ENCODE data around the gene NDUFA5.

The NDUFA5 gene

DNA sequence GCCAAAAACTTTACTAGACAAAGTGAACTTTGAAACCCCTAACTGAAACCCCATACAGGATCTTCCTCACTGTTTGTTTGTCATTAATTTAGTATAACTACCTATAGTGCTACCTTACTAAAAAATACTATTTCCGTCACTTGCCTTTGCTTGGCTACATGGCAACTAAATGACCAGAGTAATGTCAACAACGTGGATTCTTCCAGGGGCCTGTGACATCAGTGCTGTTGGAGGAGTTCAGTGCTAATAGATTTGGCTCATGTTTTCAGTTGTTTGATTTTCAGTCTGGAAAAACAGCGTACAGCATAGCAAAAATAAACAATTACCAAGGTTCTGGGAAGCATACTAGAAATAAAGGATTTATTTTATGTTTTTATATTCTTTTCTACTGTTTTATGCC, 41.0 kb upstream of the NDUFA5 start:
- H3K4me3 ChIP-seq (replicated peaks in 1 of 2; ENCODE audit: low read depth in 2 of 2, low read length in 2 of 2), result no peak overlapping the region
- DNase-seq (ENCODE audit: low read depth in 2 of 2), result no peak
- TF ChIP-seq, protein P1, sequence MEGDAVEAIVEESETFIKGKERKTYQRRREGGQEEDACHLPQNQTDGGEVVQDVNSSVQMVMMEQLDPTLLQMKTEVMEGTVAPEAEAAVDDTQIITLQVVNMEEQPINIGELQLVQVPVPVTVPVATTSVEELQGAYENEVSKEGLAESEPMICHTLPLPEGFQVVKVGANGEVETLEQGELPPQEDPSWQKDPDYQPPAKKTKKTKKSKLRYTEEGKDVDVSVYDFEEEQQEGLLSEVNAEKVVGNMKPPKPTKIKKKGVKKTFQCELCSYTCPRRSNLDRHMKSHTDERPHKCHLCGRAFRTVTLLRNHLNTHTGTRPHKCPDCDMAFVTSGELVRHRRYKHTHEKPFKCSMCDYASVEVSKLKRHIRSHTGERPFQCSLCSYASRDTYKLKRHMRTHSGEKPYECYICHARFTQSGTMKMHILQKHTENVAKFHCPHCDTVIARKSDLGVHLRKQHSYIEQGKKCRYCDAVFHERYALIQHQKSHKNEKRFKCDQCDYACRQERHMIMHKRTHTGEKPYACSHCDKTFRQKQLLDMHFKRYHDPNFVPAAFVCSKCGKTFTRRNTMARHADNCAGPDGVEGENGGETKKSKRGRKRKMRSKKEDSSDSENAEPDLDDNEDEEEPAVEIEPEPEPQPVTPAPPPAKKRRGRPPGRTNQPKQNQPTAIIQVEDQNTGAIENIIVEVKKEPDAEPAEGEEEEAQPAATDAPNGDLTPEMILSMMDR (IDR thresholded peaks at IDR 0.05; ENCODE audit: low read depth, low read length), result no peak

DNA sequence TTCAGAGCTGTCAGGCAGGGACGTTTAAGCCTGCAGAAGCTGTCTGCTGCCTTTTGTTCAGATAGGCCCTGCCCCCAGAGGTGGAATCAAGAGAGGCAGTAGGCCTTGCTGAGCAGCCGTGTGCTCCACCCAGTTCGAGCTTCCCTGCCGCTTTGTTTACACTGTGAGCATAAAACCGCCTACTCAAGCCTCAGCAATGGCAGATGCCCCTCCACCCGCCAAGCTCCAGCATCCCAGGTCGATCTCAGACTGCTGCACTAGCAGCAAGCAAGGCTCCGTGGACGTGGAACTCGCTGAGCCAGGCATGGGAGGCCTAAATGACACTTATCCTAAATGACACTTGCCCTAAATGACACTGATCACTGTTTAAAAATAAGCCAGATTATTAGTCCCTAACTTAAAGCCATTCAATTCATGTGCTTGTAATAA, 37.2 kb upstream of the NDUFA5 start:
- H3K4me3 ChIP-seq (replicated peaks in 1 of 2; ENCODE audit: low read depth in 2 of 2, low read length in 2 of 2), result no peak overlapping the region
- TF ChIP-seq, protein P1 (IDR thresholded peaks at IDR 0.05; ENCODE audit: low read depth, low read length), result no peak
- DNase-seq (ENCODE audit: low read depth in 2 of 2), result no peak

DNA sequence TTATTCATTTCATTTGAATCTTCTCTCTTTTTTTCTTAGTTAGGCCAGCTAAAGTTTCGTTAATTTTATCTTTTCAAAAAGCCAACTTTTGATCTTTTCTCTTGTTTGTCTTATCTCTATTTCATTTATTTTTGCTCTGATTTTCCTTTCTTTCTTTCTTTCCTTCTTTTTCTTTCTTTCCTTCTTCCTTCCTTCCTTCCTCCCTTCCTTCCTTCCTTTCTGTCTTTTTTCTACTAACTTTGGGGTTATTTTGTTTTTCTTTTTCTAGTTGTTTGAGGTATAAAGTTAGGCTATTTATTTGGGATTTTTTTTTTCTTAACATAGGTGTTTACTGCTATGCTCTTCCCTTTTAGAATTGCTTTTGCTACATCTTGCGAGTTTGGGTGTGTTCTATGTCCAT, 30.8 kb upstream of the NDUFA5 start:
- no peak for DNase-seq (ENCODE audit: low read depth in 2 of 2)

DNA sequence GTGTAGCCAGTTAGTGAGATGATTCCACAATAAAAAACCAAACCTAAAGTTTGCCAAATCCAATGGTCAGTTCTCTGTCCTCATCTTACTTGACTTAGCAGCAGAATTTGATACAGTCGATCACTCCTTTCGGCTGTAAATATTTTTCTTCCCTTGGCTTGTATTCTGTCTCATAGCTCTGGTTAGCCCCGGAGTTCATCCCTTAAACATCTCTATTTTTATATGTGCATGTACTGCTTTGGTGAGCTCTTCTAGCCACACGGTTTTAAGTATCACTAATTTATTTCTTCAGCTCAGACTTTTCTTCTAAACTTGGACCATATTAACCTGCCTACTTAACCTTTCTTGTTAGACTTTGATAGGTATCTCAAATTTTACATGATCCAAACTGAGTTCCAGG, 26.2 kb upstream of the NDUFA5 start:
- TF ChIP-seq, protein P1 (IDR thresholded peaks at IDR 0.05; ENCODE audit: low read depth, low read length), result no peak
- H3K4me3 ChIP-seq (replicated peaks in 1 of 2; ENCODE audit: low read depth in 2 of 2, low read length in 2 of 2), result no peak overlapping the region
- no peak for DNase-seq (ENCODE audit: low read depth in 2 of 2)

More for the DNA sequence above, 30.8 kb upstream of the NDUFA5 start:
- H3K4me3 ChIP-seq (replicated peaks in 1 of 2; ENCODE audit: low read depth in 2 of 2, low read length in 2 of 2), result no peak overlapping the region
- TF ChIP-seq, protein P1 (IDR thresholded peaks at IDR 0.05; ENCODE audit: low read depth, low read length), result no peak

DNA sequence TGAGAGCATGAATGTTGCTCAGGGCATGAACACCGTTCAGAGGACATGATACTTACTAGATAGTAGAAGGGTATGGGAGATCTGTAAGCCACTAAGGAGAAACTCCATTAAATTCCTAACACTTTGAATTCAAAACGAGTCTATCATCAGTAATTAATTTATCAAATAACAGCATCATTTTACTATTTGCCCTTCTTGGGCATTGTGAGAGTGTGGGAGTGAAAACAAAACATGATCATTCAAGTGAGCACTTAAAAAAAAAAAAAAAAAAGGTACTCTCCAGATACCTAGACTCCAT, 23.5 kb upstream of the NDUFA5 start:
- H3K4me3 ChIP-seq (replicated peaks in 1 of 2; ENCODE audit: low read depth in 2 of 2, low read length in 2 of 2), result no peak overlapping the region
- TF ChIP-seq, protein P1 (IDR thresholded peaks at IDR 0.05; ENCODE audit: low read depth, low read length), result no peak
- no peak for DNase-seq (ENCODE audit: low read depth in 2 of 2)

DNA sequence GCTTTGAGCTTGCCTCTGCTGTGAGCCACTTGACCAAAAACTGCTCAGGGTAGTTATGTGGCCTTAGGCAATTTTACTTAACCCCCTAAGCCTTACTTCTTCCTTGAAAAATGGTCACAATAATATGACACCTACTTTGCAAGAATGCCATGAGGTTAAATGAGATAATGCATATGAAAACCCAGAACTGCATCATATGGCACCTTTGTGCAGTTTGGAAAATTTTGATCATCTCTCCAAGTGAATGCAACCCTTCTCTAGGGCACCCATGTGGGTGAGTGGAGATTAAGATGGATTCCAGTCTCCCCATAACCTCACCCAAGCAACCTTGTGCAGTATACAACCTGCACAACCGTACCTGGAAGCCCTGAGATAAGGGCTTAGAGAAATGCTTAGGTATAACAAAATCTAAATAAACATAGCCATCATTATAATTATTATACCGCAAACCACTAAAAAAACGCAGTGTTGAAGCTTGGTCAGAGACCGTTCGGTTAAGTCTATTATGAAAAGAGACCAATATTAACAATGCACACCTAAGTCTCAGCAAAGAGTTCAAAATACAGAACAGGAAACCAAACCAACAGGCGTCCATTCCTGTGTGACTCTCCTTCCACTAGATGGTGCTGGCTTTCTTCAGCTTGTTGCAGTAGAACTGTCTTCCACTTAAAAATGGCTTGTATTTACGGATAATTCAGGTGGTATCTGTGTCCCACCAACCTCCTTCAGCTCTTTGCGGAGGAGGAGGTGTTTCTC, 23.0 kb upstream of the NDUFA5 start:
- TF ChIP-seq, protein P1 (IDR thresholded peaks at IDR 0.05; ENCODE audit: low read depth, low read length), result peak; percentile 93
- H3K4me3 ChIP-seq (replicated peaks in 1 of 2; ENCODE audit: low read depth in 2 of 2, low read length in 2 of 2), result no peak overlapping the region
- peak; percentile 74 to 76 for DNase-seq (ENCODE audit: low read depth in 2 of 2)

DNA sequence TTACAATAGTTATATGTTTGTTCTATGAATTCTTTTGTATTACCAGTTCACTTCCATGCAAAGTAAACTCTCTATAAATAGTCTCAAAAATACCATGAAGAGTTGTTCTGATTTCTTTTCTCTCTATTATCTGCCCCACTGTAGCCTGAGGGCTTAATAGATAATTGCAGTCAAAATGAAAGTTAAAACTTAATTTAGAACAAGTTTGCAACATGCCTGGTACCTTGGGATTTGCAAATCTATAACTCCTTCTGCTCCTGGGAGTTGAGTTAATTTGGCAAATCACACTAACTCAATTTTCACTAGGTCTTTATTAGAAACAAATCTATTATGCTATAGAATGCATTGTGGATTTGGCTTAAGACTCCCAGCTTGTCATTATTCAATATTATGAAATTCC, 21.8 kb upstream of the NDUFA5 start:
- TF ChIP-seq, protein P1 (IDR thresholded peaks at IDR 0.05; ENCODE audit: low read depth, low read length), result no peak
- no peak for DNase-seq (ENCODE audit: low read depth in 2 of 2)
- H3K4me3 ChIP-seq (replicated peaks in 1 of 2; ENCODE audit: low read depth in 2 of 2, low read length in 2 of 2), result no peak overlapping the region

Measured in cardiac fibroblast (primary cell).